ENCODE data around the gene FKBP3. TPM values are rescaled to one million over a fixed set of nuclear protein-coding genes. Genes with fewer than 3 reads are reported as not detected.

FKBP3 gene
- polyA plus RNA-seq, 1 of the 3 experiments (the other 2 are of a cell fraction) = 21.8 TPM

DNA sequence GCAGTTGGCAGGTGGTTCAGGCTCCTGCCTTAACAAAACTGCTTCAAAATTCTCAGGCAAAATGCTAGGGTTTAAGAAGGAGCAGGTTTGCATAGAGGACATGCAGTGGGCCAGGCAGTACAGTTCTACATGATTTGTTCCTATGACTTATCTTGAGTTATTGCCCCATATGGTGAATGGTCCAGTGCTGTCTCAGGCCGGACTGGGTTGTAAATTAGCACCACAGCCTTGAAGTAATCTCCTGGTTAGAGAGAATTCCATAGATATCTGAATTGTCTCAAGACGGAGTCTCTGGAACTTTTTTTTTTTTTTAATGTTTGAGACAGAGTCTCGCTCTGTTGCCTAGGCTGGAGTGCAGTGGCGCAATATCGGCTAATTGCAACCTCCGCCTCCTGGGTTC lies 62.2 kb downstream of the FKBP3 start (continued):
- no peak for TF ChIP-seq MXI1 (IDR thresholded peaks at IDR 0.05; ENCODE audit: low read depth, low read length)
- no peak for TF ChIP-seq JUND (IDR thresholded peaks at IDR 0.05)

DNA sequence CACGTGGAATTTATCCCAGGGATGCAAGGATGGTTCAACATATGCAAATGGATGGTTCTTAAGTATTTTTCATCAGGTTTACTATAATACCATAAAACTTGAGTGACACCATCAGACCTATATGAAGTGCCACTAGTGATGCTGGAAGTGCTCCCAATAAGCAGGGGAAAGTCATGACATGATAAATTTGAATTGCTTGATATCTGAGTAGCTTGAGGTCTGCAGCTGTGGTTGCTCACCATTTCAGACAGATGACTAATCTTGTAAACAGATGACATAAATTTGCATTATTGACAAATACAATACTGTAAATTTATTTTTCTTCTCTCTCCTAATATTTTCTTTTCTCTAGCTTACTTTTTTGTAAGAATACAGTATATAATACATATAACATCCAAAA lies 64.1 kb downstream of the FKBP3 start:
- no peaks in the 10 kb centered on the region for H4K20me1 ChIP-seq (ENCODE audit: insufficient read depth)
- H3K36me3 ChIP-seq (replicated peaks in 1 of 2; ENCODE audit: control insufficient read depth in 1 of 2, insufficient read depth in 2 of 2, low read length in 1 of 2) = no peaks in the 10 kb centered on the region
- 87% methylated on average over 1 of the region's 1 CpG for WGBS (ENCODE audit: low lambda C conversion rate)
- no peak overlapping the region for H3K4me3 ChIP-seq (ENCODE audit: low read depth in 2 of 2, low read length in 1 of 2)
- no peaks in the 10 kb centered on the region for H3K9me3 ChIP-seq
- H3K27ac ChIP-seq (ENCODE audit: low read depth in 2 of 2, low read length in 1 of 2) = no peak overlapping the region
- no peaks in the 10 kb centered on the region for H3F3A ChIP-seq (replicated peaks; ENCODE audit: insufficient read depth)
- no peaks in the 10 kb centered on the region for H3K4me1 ChIP-seq (ENCODE audit: control insufficient read depth in 1 of 2, insufficient read depth in 2 of 2, low read depth in 1 of 2, low read length in 1 of 2)
- H3K9ac ChIP-seq = no peak overlapping the region
- TF ChIP-seq NFIC (IDR thresholded peaks at IDR 0.05; ENCODE audit: borderline replicate concordance) = no peak
- ChIA-PET CTCF (no interaction called here), POLR2A (no interaction called here)
- no peaks in the 10 kb centered on the region for H3K79me2 ChIP-seq (ENCODE audit: insufficient read depth)
- H3K9me2 ChIP-seq = no peaks in the 10 kb centered on the region
- H2AFZ ChIP-seq (ENCODE audit: low read depth) = no peak overlapping the region
- no peak for DNase-seq
- no peaks in the 10 kb centered on the region for H3K27me3 ChIP-seq (ENCODE audit: insufficient read depth)
- no peak overlapping the region for H3K4me2 ChIP-seq

DNA sequence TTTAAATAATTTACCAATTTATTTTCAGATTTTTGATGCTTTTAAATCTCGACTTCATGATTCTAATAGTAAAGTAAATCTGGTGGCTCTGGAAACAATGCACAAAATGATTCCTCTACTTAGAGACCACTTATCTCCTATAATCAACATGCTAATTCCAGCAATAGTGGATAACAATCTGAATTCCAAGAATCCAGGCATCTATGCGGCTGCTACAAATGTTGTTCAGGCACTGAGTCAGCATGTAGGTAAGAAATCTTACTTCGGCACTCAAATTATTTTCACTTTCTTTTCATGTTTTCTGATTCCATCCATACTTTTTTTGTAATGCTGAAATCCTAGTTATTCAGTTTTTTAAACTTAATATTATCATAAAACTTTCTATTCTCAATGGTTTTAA lies 65.9 kb downstream of the FKBP3 start:
- H3K9me3 ChIP-seq = no peaks in the 10 kb centered on the region
- no peak for DNase-seq
- H4K20me1 ChIP-seq (ENCODE audit: insufficient read depth) = no peaks in the 10 kb centered on the region
- H3F3A ChIP-seq (replicated peaks; ENCODE audit: insufficient read depth) = no peaks in the 10 kb centered on the region
- H3K36me3 ChIP-seq (replicated peaks in 1 of 2; ENCODE audit: control insufficient read depth in 1 of 2, insufficient read depth in 2 of 2, low read length in 1 of 2) = no peaks in the 10 kb centered on the region
- ChIA-PET CTCF (no interaction called here), POLR2A (interaction anchor here (0.6 kb wide), 1 partner anchor 9 kb away, joined by 4 read pairs; no protein-coding TSS in a partner anchor)
- H3K27ac ChIP-seq (ENCODE audit: low read depth in 2 of 2, low read length in 1 of 2) = no peak overlapping the region
- H3K27me3 ChIP-seq (ENCODE audit: insufficient read depth) = no peaks in the 10 kb centered on the region
- no peaks in the 10 kb centered on the region for H3K79me2 ChIP-seq (ENCODE audit: insufficient read depth)
- H2AFZ ChIP-seq (ENCODE audit: low read depth) = no peak overlapping the region
- H3K9me2 ChIP-seq = no peaks in the 10 kb centered on the region
- H3K9ac ChIP-seq = no peak overlapping the region
- TF ChIP-seq MXI1 (IDR thresholded peaks at IDR 0.05; ENCODE audit: low read depth, low read length) = no peak
- TF ChIP-seq EZH2phosphoT487 (IDR thresholded peaks at IDR 0.05; ENCODE audit: borderline replicate concordance, low read depth) = no peak
- TF ChIP-seq FOXM1 (IDR thresholded peaks at IDR 0.05; ENCODE audit: low read depth) = no peak
- TF ChIP-seq GATA2 (CRISPR knock-in tag; IDR thresholded peaks at IDR 0.05) = no peak
- TF ChIP-seq, protein P1, sequence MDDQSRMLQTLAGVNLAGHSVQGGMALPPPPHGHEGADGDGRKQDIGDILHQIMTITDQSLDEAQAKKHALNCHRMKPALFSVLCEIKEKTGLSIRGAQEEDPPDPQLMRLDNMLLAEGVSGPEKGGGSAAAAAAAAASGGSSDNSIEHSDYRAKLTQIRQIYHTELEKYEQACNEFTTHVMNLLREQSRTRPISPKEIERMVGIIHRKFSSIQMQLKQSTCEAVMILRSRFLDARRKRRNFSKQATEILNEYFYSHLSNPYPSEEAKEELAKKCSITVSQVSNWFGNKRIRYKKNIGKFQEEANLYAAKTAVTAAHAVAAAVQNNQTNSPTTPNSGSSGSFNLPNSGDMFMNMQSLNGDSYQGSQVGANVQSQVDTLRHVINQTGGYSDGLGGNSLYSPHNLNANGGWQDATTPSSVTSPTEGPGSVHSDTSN (IDR thresholded peaks at IDR 0.05) = no peak
- TF ChIP-seq SIN3A (IDR thresholded peaks at IDR 0.05; ENCODE audit: borderline replicate concordance, low read depth, low read length) = no peak
- H3K4me3 ChIP-seq (ENCODE audit: low read depth in 2 of 2, low read length in 1 of 2) = no peak overlapping the region
- H3K4me2 ChIP-seq = no peak overlapping the region
- WGBS (ENCODE audit: low lambda C conversion rate) = 95% methylated on average over 3 of the region's 3 CpGs
- H3K4me1 ChIP-seq (ENCODE audit: control insufficient read depth in 1 of 2, insufficient read depth in 2 of 2, low read depth in 1 of 2, low read length in 1 of 2) = no peaks in the 10 kb centered on the region

DNA sequence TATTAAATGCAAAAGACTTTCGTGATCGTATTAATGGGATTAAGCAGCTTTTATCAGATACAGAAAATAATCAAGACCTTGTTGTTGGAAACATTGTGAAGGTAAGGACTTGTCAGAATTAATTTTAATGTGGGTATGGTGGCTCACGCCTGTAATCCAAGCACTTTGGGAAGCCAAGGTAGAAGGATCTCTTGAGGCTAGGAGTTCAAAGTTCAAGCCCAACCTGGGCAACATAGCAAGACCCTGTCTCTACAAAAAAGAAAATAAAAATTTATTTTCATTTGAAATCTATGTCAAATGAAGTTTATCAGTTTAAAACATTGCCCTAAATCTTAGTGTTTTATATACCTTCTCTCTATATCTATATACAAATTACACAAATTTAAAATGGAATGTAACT lies 67.6 kb downstream of the FKBP3 start:
- ChIA-PET CTCF (no interaction called here), POLR2A (no interaction called here)
- no peak for TF ChIP-seq MEF2A (IDR thresholded peaks at IDR 0.05; ENCODE audit: borderline replicate concordance, low read depth)
- TF ChIP-seq NFIC (IDR thresholded peaks at IDR 0.05; ENCODE audit: borderline replicate concordance) = no peak
- no peak for TF ChIP-seq FOXJ3 (CRISPR knock-in tag; IDR thresholded peaks at IDR 0.05)
- Histone ChIP-seq H3K79me2 (ENCODE audit: insufficient read depth) (no peaks in the 10 kb centered on the region), H3K9me2 (no peaks in the 10 kb centered on the region), H3K4me1 (ENCODE audit: control insufficient read depth in 1 of 2, insufficient read depth in 2 of 2, low read depth in 1 of 2, low read length in 1 of 2) (no peaks in the 10 kb centered on the region), H3K4me3 (ENCODE audit: low read depth in 2 of 2, low read length in 1 of 2) (no peak overlapping the region), H3K36me3 (replicated peaks in 1 of 2; ENCODE audit: control insufficient read depth in 1 of 2, insufficient read depth in 2 of 2, low read length in 1 of 2) (no peaks in the 10 kb centered on the region), H2AFZ (ENCODE audit: low read depth) (no peak overlapping the region), H3K27ac (ENCODE audit: low read depth in 2 of 2, low read length in 1 of 2) (no peak overlapping the region), H3F3A (replicated peaks; ENCODE audit: insufficient read depth) (no peaks in the 10 kb centered on the region), H4K20me1 (ENCODE audit: insufficient read depth) (no peaks in the 10 kb centered on the region), H3K27me3 (ENCODE audit: insufficient read depth) (no peaks in the 10 kb centered on the region), H3K9ac (no peak overlapping the region), H3K9me3 (no peaks in the 10 kb centered on the region), H3K4me2 (no peak overlapping the region)
- WGBS (ENCODE audit: low lambda C conversion rate) = 95% methylated on average over 3 of the region's 3 CpGs
- no peak for DNase-seq
